H1 (cell line): ENCODE data around the gene CYTH1. TPM values are rescaled to one million over a fixed set of nuclear protein-coding genes. Genes with fewer than 3 reads are reported as not detected.

Experiments used
- CTCF ChIP-seq, 3 experiments: IDR thresholded peaks; 1 replicate in 2 of 3; 2 replicates in 1 of 3; pipeline versions ENCODE4 v1.5.1 to v1.6.1; 2011; ENCODE audit warnings: low read length in 3 of 3, mild to moderate bottlenecking in 3 of 3, inconsistent platforms in 2 of 3, low read depth in 1 of 3, moderate library complexity in 1 of 3; ENCODE audit not compliant: insufficient read depth in 1 of 3; ENCODE audit errors: control extremely low read depth in 1 of 3
- GABPA ChIP-seq: IDR thresholded peaks from 2 replicates; pipeline ENCODE4 v1.6.1; 2011; ENCODE audit warnings: mild to moderate bottlenecking, low read length, moderate library complexity, borderline replicate concordance; ENCODE audit not compliant: insufficient read depth
- KDM4A ChIP-seq: IDR thresholded peaks from one replicate; pipeline ENCODE4 v1.7.1; 2012; ENCODE audit warnings: low read depth, mild to moderate bottlenecking, moderate library complexity, low read length, inconsistent platforms; ENCODE audit not compliant: severe bottlenecking
- RBBP5 ChIP-seq: IDR thresholded peaks from 2 replicates; pipeline ENCODE4 v1.7.1; 2012; ENCODE audit warnings: low read depth, mild to moderate bottlenecking, inconsistent platforms, low read length, moderate library complexity, borderline replicate concordance
- YY1 ChIP-seq: IDR thresholded peaks from 2 replicates; pipeline ENCODE4 v1.6.1; 2011; ENCODE audit warnings: low read depth, mild to moderate bottlenecking, low read length
- polyA plus RNA-seq, 7 experiments: library from polyadenylated mRNA; depleted of rRNA in 3 of 7; stranded (reverse) in 5 of 7; unstranded in 2 of 7; fragments of >200 nt in 5 of 7; fragments of 200-250 nt in 2 of 7; gene quantifications; 1 replicate in 5 of 7; 2 replicates in 1 of 7; 4 replicates in 1 of 7; pipeline versions ENCODE4 v1.2.1 to v1.2.3, GENCODE V29; 2011 to 2013; ENCODE audit warnings: missing spikeins in 2 of 7, mixed read lengths in 2 of 7
- total RNA-seq: library from RNA; stranded (reverse); fragmentation: NEBNext Ultra II Directional; extraction: Animal tissue kit (Norgen Biotek cat#: 25700); gene quantifications from 2 replicates; pipeline ENCODE4 v1.2.1, GENCODE V29; 2021

Gene CYTH1
- total and polyA plus RNA-seq, 2 of the 8 experiments (the other 6 are each of a cell fraction or from before 2014, with no cell fraction given), result 12.8 to 14.8 TPM

DNA sequence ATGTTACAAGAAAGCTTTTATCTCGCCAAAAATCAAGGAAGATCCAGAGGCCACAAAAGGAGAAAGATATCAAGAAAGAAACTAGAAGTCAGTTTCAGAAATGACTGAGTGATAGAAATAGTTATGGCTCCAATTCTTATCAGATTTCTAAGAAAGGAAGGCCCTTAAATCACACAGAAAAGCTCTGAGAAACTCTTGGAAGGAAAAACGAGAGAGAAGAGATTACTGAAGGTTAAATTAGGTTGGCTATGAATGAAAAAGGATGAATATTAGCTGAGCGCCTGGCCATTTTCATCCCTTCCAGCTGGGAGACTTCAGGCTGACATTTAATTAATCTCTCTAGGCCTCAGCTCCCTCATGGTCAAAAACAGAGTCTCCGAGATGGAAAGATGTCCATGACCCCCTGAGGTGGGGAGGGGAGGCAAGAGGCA, 72.3 kb downstream of the CYTH1 start (continued):
- TF ChIP-seq CTCF (IDR thresholded peaks at IDR 0.05; ENCODE audit: control extremely low read depth in 1 of 3, insufficient read depth in 1 of 3, low read depth in 1 of 3, low read length in 3 of 3) (no peak), KDM4A (no peak), GABPA (no peak), YY1 (no peak), RBBP5 (no peak)
